BLaER1 treated with 17β-estradiol and CSF1 and Interleukin-3, amounts not matched to agents 10 nM and 100 nM (cell line): ENCODE measurements around the gene CX3CR1.

Source experiments
- H3K27ac ChIP-seq, 11 experiments: shearing (Covaris generic); formaldehyde crosslinking; 2 replicates each; pipeline ENCODE4 v1.8.1; 2022
- H3K27me3 ChIP-seq, 11 experiments: shearing (Covaris generic); formaldehyde crosslinking; 2 replicates each; pipeline ENCODE4 v1.8.1; 2022
- H3K36me3 ChIP-seq, 11 experiments: shearing (Covaris generic); formaldehyde crosslinking; 2 replicates each; pipeline ENCODE4 v1.8.1; 2022
- H3K4me1 ChIP-seq, 10 experiments: shearing (Covaris generic); formaldehyde crosslinking; 2 replicates each; pipeline ENCODE4 v1.8.1; 2022
- H3K4me2 ChIP-seq, 11 experiments: shearing (Covaris generic); formaldehyde crosslinking; 2 replicates each; pipeline ENCODE4 v1.8.1; 2022
- H3K4me3 ChIP-seq, 10 experiments: shearing (Covaris generic); formaldehyde crosslinking; 2 replicates each; pipeline ENCODE4 v1.8.1; 2022
- H3K9ac ChIP-seq, 11 experiments: shearing (Covaris generic); formaldehyde crosslinking; 2 replicates each; pipeline ENCODE4 v1.8.1; 2022
- H3K9me3 ChIP-seq, 11 experiments: shearing (Covaris generic); formaldehyde crosslinking; replicated peaks in 1 of 11; 2 replicates each; pipeline ENCODE4 v1.8.1; 2022
- H4K20me1 ChIP-seq, 11 experiments: shearing (Covaris generic); formaldehyde crosslinking; 2 replicates each; pipeline ENCODE4 v1.8.1; 2022
- Cebpa-rat ChIP-seq, 11 experiments: shearing (Covaris generic); IDR thresholded peaks; 2 replicates each; pipeline ENCODE4 v1.8.1; 2022

Gene CX3CR1

GRCh38 chr3:39255503-39256325, 24.1 kb downstream of the CX3CR1 start:
- Histone ChIP-seq H4K20me1 (no peaks in the 10 kb centered on the region), H3K4me3 (peak overlapping the region in 4 of 10 experiments; percentile 4 to 29 (median 13); a peak in 3 of 20 replicates), H3K27ac (peak overlapping the region; percentile 78 to 97 (median 92)), H3K9me3 (no peaks in the 10 kb centered on the region), H3K4me2 (peak overlapping the region; percentile 81 to 97 (median 91)), H3K9ac (peak overlapping the region; percentile 52 to 81 (median 71); a peak in 21 of 22 replicates), H3K27me3 (no peaks in the 10 kb centered on the region), H3K4me1 (peaks cover 53 to 98% (median 95%) of the 10 kb centered on the region in 10 experiments), H3K36me3 (no peaks in the 10 kb centered on the region)
- peak in 1 of 11 experiments; percentile 15; a peak in 1 of 22 replicates for TF ChIP-seq Cebpa-rat (IDR thresholded peaks at IDR 0.05)

GRCh38 chr3:39254806-39255449, 24.9 kb downstream of the CX3CR1 start:
- Histone ChIP-seq H3K4me2 (peak overlapping the region; percentile 81 to 97 (median 91)), H3K4me1 (peaks cover 51 to 97% (median 95%) of the 10 kb centered on the region in 10 experiments), H3K9me3 (no peaks in the 10 kb centered on the region), H3K4me3 (peak overlapping the region in 2 of 10 experiments; percentile 4 to 29; a peak in 2 of 20 replicates), H3K36me3 (no peaks in the 10 kb centered on the region), H4K20me1 (no peaks in the 10 kb centered on the region), H3K27me3 (no peaks in the 10 kb centered on the region), H3K9ac (peak overlapping the region in 9 of 11 experiments; percentile 23 to 81 (median 71); a peak in 17 of 22 replicates), H3K27ac (peak overlapping the region; percentile 49 to 97 (median 92); a peak in 21 of 22 replicates)
- no peak for TF ChIP-seq Cebpa-rat (IDR thresholded peaks at IDR 0.05)

GRCh38 chr3:39251576-39251975, 28.3 kb downstream of the CX3CR1 start:
- H3K4me1 ChIP-seq, result peaks cover 47 to 96% (median 85%) of the 10 kb centered on the region in 10 experiments
- peak overlapping the region in 9 of 11 experiments; percentile 63 to 97 (median 91); a peak in 14 of 22 replicates for H3K27ac ChIP-seq
- no peaks in the 10 kb centered on the region for H3K9me3 ChIP-seq
- peak overlapping the region in 9 of 11 experiments; percentile 39 to 97 (median 92); a peak in 16 of 22 replicates for H3K4me2 ChIP-seq
- H4K20me1 ChIP-seq, result no peaks in the 10 kb centered on the region; a peak in 1 of 22 replicates
- no peaks in the 10 kb centered on the region for H3K27me3 ChIP-seq
- H3K9ac ChIP-seq, result peak overlapping the region in 5 of 11 experiments; percentile 1 to 86 (median 83); a peak in 4 of 22 replicates
- no peak overlapping the region; a peak in 2 of 20 replicates for H3K4me3 ChIP-seq
- H3K36me3 ChIP-seq, result no peaks in the 10 kb centered on the region
- no peak for TF ChIP-seq Cebpa-rat (IDR thresholded peaks at IDR 0.05)

- H4K20me1 ChIP-seq, result no peaks in the 10 kb centered on the region; a peak in 1 of 22 replicates
- H3K9ac ChIP-seq, result peak overlapping the region in 10 of 11 experiments; percentile 20 to 86 (median 78); a peak in 18 of 22 replicates
- peak overlapping the region in 9 of 11 experiments; percentile 63 to 97 (median 91); a peak in 18 of 22 replicates for H3K27ac ChIP-seq
- no peaks in the 10 kb centered on the region for H3K9me3 ChIP-seq
- peaks cover 34 to 96% (median 72%) of the 10 kb centered on the region in 10 experiments for H3K4me1 ChIP-seq
- peak overlapping the region; percentile 46 to 97 (median 91) for H3K4me2 ChIP-seq
- H3K36me3 ChIP-seq, result no peaks in the 10 kb centered on the region
- peak overlapping the region in 8 of 10 experiments; percentile 17 to 58 (median 36); a peak in 10 of 20 replicates for H3K4me3 ChIP-seq
- TF ChIP-seq Cebpa-rat (IDR thresholded peaks at IDR 0.05), result peak in 9 of 11 experiments; percentile 51 to 95 (median 90); a peak in 15 of 22 replicates
- no peaks in the 10 kb centered on the region for H3K27me3 ChIP-seq
These were observed 29.6 kb downstream of the CX3CR1 start for GRCh38 chr3:39250116-39250747.

GRCh38 chr3:39249453-39250115, 30.3 kb downstream of the CX3CR1 start:
- no peaks in the 10 kb centered on the region; a peak in 1 of 22 replicates for H4K20me1 ChIP-seq
- H3K27ac ChIP-seq, result peak overlapping the region in 9 of 11 experiments; percentile 44 to 97 (median 91); a peak in 17 of 22 replicates
- TF ChIP-seq Cebpa-rat (IDR thresholded peaks at IDR 0.05), result no peak
- H3K9me3 ChIP-seq, result no peaks in the 10 kb centered on the region
- no peaks in the 10 kb centered on the region for H3K36me3 ChIP-seq
- H3K4me3 ChIP-seq, result peak overlapping the region in 8 of 10 experiments; percentile 17 to 58 (median 33); a peak in 10 of 20 replicates
- peak overlapping the region; percentile 46 to 97 (median 91) for H3K4me2 ChIP-seq
- no peaks in the 10 kb centered on the region for H3K27me3 ChIP-seq
- H3K9ac ChIP-seq, result peak overlapping the region in 9 of 11 experiments; percentile 51 to 86 (median 81); a peak in 15 of 22 replicates
- H3K4me1 ChIP-seq, result peaks cover 27 to 96% (median 65%) of the 10 kb centered on the region in 10 experiments

- Histone ChIP-seq H3K27ac (peak overlapping the region in 5 of 11 experiments; percentile 21 to 76 (median 66); a peak in 8 of 22 replicates), H3K4me2 (peak overlapping the region in 6 of 11 experiments; percentile 3 to 82 (median 64); a peak in 10 of 22 replicates), H3K4me1 (peaks cover 0 to 86% (median 6%) of the 10 kb centered on the region in 10 experiments; a peak in 10 of 20 replicates), H3K27me3 (no peaks in the 10 kb centered on the region), H3K36me3 (no peaks in the 10 kb centered on the region), H3K9me3 (no peaks in the 10 kb centered on the region), H3K9ac (peak overlapping the region in 3 of 11 experiments; percentile 24 to 47 (median 37); a peak in 3 of 22 replicates), H3K4me3 (no peak overlapping the region), H4K20me1 (no peaks in the 10 kb centered on the region)
- peak in 4 of 11 experiments; percentile 22 to 70 (median 40); a peak in 2 of 22 replicates for TF ChIP-seq Cebpa-rat (IDR thresholded peaks at IDR 0.05)
These were observed 38.3 kb downstream of the CX3CR1 start for GRCh38 chr3:39241561-39241960.

GRCh38 chr3:39237027-39237426, 42.8 kb downstream of the CX3CR1 start:
- Histone ChIP-seq H3K9ac (no peak overlapping the region), H3K27me3 (no peaks in the 10 kb centered on the region), H3K36me3 (no peaks in the 10 kb centered on the region), H3K4me1 (peaks cover 0 to 80% (median 10%) of the 10 kb centered on the region in 10 experiments; a peak in 10 of 20 replicates), H3K27ac (no peak overlapping the region), H3K9me3 (no peaks in the 10 kb centered on the region), H3K4me2 (0 out of 22 replicates have a peak overlapping the region, but pooled peaks of 1 of the 11 experiments have one; percentile 26), H4K20me1 (no peaks in the 10 kb centered on the region), H3K4me3 (no peak overlapping the region)
- no peak for TF ChIP-seq Cebpa-rat (IDR thresholded peaks at IDR 0.05)
